Astrocyte (in vitro differentiated cells and primary cell): ENCODE measurements around the gene MTURN. TPM values are rescaled to one million over a fixed set of nuclear protein-coding genes. Genes with fewer than 3 reads are reported as not detected.

Source experiments
- DNase-seq: peaks from one replicate; pipeline ENCODE4 v3.0.0-alpha.2; 2010; ENCODE audit warnings: low read depth
- FAIRE-seq: peaks from 2 replicates; lab custom pipeline; 2011; peaks lifted over from hg19 to GRCh38; lab: Jason Lieb, UNC
- H2AFZ ChIP-seq: 2 replicates; pipeline ENCODE4 v1.6.0; 2012; ENCODE audit warnings: low read depth, low read length, inconsistent platforms
- H3K27ac ChIP-seq: 2 replicates; pipeline ENCODE4 v1.5.1; 2011; ENCODE audit warnings: low read depth, low read length, inconsistent platforms
- H3K27me3 ChIP-seq: 2 replicates; pipeline ENCODE4 v1.6.0; 2011; ENCODE audit warnings: low read length, inconsistent platforms; ENCODE audit not compliant: insufficient read depth
- H3K36me3 ChIP-seq: 2 replicates; pipeline ENCODE4 v1.5.1; 2011; ENCODE audit warnings: low read length, inconsistent platforms; ENCODE audit not compliant: insufficient read depth
- H3K4me1 ChIP-seq: 2 replicates; pipeline ENCODE4 v1.5.1; 2011; ENCODE audit warnings: low read length, inconsistent platforms; ENCODE audit not compliant: insufficient read depth
- H3K4me2 ChIP-seq: 2 replicates; pipeline ENCODE4 v1.6.0; 2012; ENCODE audit warnings: low read length, inconsistent platforms
- H3K4me3 ChIP-seq: 2 replicates; pipeline ENCODE4 v1.5.1; 2011; ENCODE audit warnings: low read depth, mild to moderate bottlenecking, low read length, inconsistent platforms; ENCODE audit not compliant: insufficient read depth
- H3K79me2 ChIP-seq: 2 replicates; pipeline ENCODE4 v1.6.0; 2012; ENCODE audit warnings: mild to moderate bottlenecking, low read length, inconsistent platforms; ENCODE audit not compliant: insufficient read depth
- H3K9ac ChIP-seq: 2 replicates; pipeline ENCODE4 v1.6.0; 2012; ENCODE audit warnings: mild to moderate bottlenecking, low read length, inconsistent platforms
- H3K9me3 ChIP-seq: 2 replicates; pipeline ENCODE4 v1.5.1; 2012; ENCODE audit warnings: low read depth, mild to moderate bottlenecking, low read length, inconsistent platforms; ENCODE audit not compliant: insufficient read depth
- H4K20me1 ChIP-seq: 2 replicates; pipeline ENCODE4 v1.6.0; 2012; ENCODE audit warnings: low read length, inconsistent platforms; ENCODE audit not compliant: insufficient read depth
- H3K27ac Mint-ChIP-seq: one replicate; pipeline ENCODE4 v1.8.0; 2021; ENCODE audit warnings: mild to moderate bottlenecking, mixed read lengths; ENCODE audit not compliant: unreplicated experiment
- H3K27me3 Mint-ChIP-seq: one replicate; pipeline ENCODE4 v1.8.0; 2021; ENCODE audit warnings: low read depth, mixed read lengths; ENCODE audit not compliant: unreplicated experiment
- H3K36me3 Mint-ChIP-seq: one replicate; pipeline ENCODE4 v1.8.0; 2021; ENCODE audit warnings: low read depth, mixed read lengths; ENCODE audit not compliant: unreplicated experiment
- H3K4me1 Mint-ChIP-seq: one replicate; pipeline ENCODE4 v1.8.0; 2021; ENCODE audit warnings: low read depth, mixed read lengths; ENCODE audit not compliant: unreplicated experiment
- H3K4me3 Mint-ChIP-seq: one replicate; pipeline ENCODE4 v1.8.0; 2021; ENCODE audit warnings: mild to moderate bottlenecking, moderate library complexity, mixed read lengths; ENCODE audit not compliant: unreplicated experiment
- H3K9me3 Mint-ChIP-seq: one replicate; pipeline ENCODE4 v1.8.0; 2021; ENCODE audit warnings: mild to moderate bottlenecking, mixed read lengths; ENCODE audit not compliant: unreplicated experiment
- EZH2 ChIP-seq: IDR thresholded peaks from 2 replicates; pipeline ENCODE4 v1.6.1; 2012; ENCODE audit warnings: mild to moderate bottlenecking, low read length, inconsistent platforms; ENCODE audit not compliant: insufficient read depth
- total RNA-seq: library from RNA; stranded (reverse); gene quantifications from 2 replicates; pipeline ENCODE4 v1.2.1, GENCODE V29; 2021
- TF ChIP-seq, protein P1 (sequence below): IDR thresholded peaks from 2 replicates; pipeline ENCODE4 v1.5.1; 2011; ENCODE audit warnings: low read depth, mild to moderate bottlenecking, inconsistent platforms, low read length, moderate library complexity; ENCODE audit not compliant: insufficient read depth

Gene MTURN
- total RNA-seq, 1 donor from 2014 or later: 9.3 TPM

DNA sequence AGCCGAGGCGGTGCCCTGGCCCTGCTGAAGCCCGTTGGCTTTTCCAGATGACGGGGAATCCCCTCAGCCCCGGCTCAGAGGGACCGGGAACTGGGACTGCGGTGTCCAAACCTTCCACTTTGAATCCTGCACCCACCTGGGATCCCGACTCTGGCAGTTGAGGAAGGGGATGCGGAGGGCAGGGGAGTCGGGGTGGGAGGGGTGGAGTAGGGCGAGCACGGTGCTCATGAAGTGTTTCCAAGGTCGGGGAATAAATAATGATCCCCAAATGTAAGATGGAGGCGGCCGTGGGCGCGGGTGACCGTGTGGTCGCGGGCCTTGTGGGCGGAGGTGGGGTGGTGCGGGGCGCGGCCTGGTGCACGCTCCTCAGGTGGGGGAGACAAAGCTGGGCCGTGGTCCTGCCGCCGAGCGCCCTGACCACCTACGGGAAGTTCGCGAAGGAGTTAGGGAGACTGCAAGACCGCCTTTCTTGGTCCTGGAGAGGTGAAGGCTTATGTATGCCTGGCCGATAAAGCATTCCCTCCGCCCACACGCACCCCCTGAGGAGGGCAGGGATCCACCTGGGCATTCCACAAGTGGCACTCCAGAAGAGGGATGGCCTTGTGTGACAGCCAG is 1.4 kb downstream of the MTURN start:
- Mint-ChIP-seq H3K4me3 (peak overlapping the region; percentile 92), H3K27ac (peak overlapping the region; percentile 34), H3K4me1 (no peaks in the 10 kb centered on the region), H3K36me3 (peaks cover 1% of the 10 kb centered on the region), H3K9me3 (no peaks in the 10 kb centered on the region), H3K27me3 (no peaks in the 10 kb centered on the region)
- H3K4me3 ChIP-seq: peak overlapping the region; percentile 83
- H3K79me2 ChIP-seq: no peaks in the 10 kb centered on the region
- TF ChIP-seq, protein P1, sequence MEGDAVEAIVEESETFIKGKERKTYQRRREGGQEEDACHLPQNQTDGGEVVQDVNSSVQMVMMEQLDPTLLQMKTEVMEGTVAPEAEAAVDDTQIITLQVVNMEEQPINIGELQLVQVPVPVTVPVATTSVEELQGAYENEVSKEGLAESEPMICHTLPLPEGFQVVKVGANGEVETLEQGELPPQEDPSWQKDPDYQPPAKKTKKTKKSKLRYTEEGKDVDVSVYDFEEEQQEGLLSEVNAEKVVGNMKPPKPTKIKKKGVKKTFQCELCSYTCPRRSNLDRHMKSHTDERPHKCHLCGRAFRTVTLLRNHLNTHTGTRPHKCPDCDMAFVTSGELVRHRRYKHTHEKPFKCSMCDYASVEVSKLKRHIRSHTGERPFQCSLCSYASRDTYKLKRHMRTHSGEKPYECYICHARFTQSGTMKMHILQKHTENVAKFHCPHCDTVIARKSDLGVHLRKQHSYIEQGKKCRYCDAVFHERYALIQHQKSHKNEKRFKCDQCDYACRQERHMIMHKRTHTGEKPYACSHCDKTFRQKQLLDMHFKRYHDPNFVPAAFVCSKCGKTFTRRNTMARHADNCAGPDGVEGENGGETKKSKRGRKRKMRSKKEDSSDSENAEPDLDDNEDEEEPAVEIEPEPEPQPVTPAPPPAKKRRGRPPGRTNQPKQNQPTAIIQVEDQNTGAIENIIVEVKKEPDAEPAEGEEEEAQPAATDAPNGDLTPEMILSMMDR: no peak
- H2AFZ ChIP-seq: peak overlapping the region; percentile 92
- DNase-seq: no peak
- no peaks in the 10 kb centered on the region for H4K20me1 ChIP-seq
- peak overlapping the region; percentile 94 for H3K4me2 ChIP-seq
- FAIRE-seq: no peak
- no peaks in the 10 kb centered on the region for H3K27me3 ChIP-seq
- no peaks in the 10 kb centered on the region for H3K9me3 ChIP-seq
- H3K27ac ChIP-seq: no peak overlapping the region
- H3K9ac ChIP-seq: peak overlapping the region; percentile 84
- no peaks in the 10 kb centered on the region for H3K4me1 ChIP-seq
- H3K36me3 ChIP-seq: no peaks in the 10 kb centered on the region

DNA sequence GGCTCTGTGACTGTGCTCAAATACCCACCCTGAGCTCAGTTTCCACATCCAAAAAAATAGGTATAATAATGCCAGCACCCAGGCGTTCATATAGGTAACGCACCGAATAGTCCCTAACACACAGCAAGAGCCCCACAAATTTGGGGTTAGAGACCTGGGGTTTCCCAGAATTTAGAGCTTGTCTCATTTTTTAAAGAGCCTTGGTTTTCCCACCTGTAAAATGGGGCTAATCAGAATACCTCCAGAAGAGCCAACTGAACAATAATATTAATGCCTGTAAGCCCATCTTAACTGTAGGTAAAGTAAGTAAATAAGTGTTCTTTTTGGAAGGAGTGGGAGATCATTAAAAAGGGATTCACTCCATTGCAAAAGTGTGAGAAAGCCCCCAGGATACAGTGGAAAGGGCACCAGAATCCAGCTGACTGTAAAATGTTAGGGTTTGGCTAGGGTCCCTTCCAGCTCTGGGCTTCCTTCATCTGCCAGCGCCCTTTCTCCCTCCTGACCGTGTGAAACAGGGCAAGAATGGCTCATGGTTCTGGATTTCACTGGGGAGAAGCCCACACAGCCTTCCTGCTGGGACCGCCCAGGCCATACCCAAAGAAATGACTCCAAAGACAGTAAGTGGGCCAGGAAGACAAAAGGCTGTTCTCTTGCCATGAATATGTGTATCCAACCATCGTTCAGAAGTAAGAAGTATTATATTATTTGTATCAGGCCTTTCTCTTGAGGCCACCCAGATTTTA is 2.1 kb downstream of the MTURN start:
- H3K27ac ChIP-seq: no peak overlapping the region
- no peaks in the 10 kb centered on the region for H3K9me3 ChIP-seq
- no peaks in the 10 kb centered on the region for H3K27me3 Mint-ChIP-seq
- H3K79me2 ChIP-seq: no peaks in the 10 kb centered on the region
- H4K20me1 ChIP-seq: no peaks in the 10 kb centered on the region
- no peaks in the 10 kb centered on the region for H3K27me3 ChIP-seq
- no peak overlapping the region for H3K27ac Mint-ChIP-seq
- no peaks in the 10 kb centered on the region for H3K9me3 Mint-ChIP-seq
- no peak overlapping the region for H3K4me3 ChIP-seq
- no peak overlapping the region for H2AFZ ChIP-seq
- H3K36me3 ChIP-seq: no peaks in the 10 kb centered on the region
- peak overlapping the region; percentile 92 for H3K4me3 Mint-ChIP-seq
- no peak overlapping the region for H3K9ac ChIP-seq
- H3K4me1 ChIP-seq: no peaks in the 10 kb centered on the region
- TF ChIP-seq, protein P1: no peak
- no peak for TF ChIP-seq EZH2
- H3K36me3 Mint-ChIP-seq: peaks cover 1% of the 10 kb centered on the region
- FAIRE-seq: no peak
- no peaks in the 10 kb centered on the region for H3K4me1 Mint-ChIP-seq
- H3K4me2 ChIP-seq: peak overlapping the region; percentile 94
- no peak for DNase-seq
